ENCODE results near the gene CKS1B.

The CKS1B gene

DNA sequence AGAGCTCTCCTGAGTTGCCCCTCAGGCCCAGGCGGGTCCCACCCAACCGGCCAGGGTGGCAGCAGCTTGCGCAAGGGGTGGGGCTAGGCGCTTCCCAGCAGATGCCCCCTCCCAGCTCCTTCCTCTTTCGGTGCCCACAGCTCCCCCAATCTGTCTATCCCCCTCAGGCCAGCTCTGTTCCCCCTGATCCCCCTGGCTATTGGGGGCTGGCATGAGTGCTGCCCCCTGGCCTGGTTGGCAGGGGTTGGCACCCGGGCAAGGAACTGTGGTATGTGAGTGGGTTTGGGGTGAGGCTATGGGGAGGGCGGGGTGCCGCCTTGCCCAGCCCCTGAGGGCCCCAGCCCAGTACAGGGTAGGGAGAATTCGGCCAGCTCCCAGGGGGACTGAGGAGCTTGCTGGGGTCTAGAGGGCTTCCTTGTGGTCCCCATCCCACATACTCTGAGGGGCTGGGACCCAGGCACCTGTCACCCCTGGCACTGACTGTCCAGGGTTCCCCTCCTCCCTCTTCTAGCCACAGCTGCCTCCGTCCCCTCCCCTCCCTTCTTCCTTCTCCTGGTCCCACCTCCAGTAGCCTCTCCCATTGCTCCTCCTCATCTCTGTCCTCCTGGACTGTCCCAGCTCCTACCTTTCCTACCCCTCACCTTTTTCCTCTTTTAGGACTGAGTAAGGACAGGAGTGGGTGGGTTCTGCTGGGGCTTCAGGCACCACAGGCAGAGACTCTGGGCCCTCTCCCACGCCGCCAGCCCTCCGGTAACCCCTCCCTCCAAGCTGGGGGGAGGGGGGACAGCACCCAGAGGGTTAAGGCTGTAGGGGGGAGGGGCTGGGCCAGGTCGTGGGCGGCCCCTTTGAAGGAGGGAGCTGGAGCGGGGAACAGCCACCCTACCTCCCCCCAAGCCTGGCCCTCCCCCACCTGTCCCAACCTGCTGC is 33.8 kb downstream of the CKS1B start:
- H3K4me1 Mint-ChIP-seq, result peaks cover 68% of the 10 kb centered on the region
- H3K9me3 Mint-ChIP-seq, result no peaks in the 10 kb centered on the region
- H3K4me3 Mint-ChIP-seq, result peak overlapping the region; percentile 94
- peak overlapping the region; percentile 96 for H3K27ac Mint-ChIP-seq
- H3K36me3 Mint-ChIP-seq, result no peaks in the 10 kb centered on the region
- H3K27me3 Mint-ChIP-seq, result no peaks in the 10 kb centered on the region

GRCh38 chr1:155009221-155009711 is 34.8 kb downstream of the CKS1B start:
- Mint-ChIP-seq H3K27me3 (no peaks in the 10 kb centered on the region), H3K4me1 (peaks cover 71% of the 10 kb centered on the region), H3K36me3 (no peaks in the 10 kb centered on the region), H3K4me3 (peak overlapping the region; percentile 94), H3K27ac (peak overlapping the region; percentile 97), H3K9me3 (no peaks in the 10 kb centered on the region)

DNA sequence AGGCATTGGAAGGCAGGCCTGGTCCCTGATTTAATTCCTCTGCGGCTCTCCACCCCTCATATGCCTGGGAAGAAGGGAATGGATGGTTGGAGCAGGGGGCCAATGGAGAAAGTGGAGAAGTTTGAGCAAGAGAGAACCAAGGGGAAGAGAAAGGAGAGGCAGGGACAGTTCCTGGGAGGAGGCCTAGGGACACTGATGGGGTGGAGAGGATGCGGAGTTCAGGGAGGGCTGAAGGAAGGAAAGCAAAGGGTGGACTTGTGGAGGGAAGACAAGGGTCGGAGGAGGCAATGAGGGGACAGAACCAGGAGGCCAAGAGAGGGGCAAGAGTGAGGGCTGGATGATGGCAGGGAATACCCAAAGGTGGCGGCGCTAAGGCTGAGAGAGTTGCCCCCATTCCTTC is 35.3 kb downstream of the CKS1B start:
- H3K9me3 Mint-ChIP-seq, result no peaks in the 10 kb centered on the region
- no peaks in the 10 kb centered on the region for H3K36me3 Mint-ChIP-seq
- peak overlapping the region; percentile 94 for H3K4me3 Mint-ChIP-seq
- H3K4me1 Mint-ChIP-seq, result peaks cover 71% of the 10 kb centered on the region
- H3K27ac Mint-ChIP-seq, result peak overlapping the region; percentile 97
- H3K27me3 Mint-ChIP-seq, result no peaks in the 10 kb centered on the region

DNA sequence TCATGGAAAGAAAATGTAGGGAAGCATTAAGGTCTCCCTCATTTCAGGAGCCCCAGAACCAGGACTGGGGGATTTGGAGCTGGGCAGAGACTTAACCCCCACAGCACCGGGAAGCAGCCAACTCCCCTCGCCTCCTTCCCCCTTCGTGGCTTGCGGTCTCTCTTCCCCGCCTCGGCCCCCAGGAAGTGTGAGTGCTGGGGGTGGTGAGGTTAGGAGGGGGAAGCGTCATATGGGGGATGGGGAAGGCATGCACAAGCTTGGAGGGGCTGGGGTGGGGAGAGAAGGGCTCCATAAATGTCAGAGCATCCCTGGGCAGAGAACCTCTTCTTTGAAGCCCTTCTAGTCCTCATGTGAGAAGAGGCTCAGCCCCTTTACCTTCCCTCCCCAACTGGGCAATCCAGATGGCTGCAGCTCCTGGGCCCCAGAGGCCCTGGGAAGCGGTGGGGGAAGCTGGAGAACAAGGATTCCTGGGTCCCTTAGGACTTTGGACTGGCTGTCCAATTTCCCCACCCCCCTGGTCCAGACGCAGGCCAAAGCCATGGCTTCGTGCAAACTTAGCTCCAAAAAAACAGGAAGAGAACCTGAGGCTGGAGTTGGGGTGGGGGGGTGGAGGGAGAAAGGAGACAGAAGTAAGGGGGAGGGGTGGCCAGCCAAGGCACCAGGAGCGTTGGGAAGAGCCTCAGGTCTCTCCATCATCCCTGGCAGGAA is 35.9 kb downstream of the CKS1B start:
- Mint-ChIP-seq H3K4me1 (peaks cover 69% of the 10 kb centered on the region), H3K27ac (peak overlapping the region; percentile 97), H3K4me3 (peak overlapping the region; percentile 94), H3K36me3 (no peaks in the 10 kb centered on the region), H3K27me3 (no peaks in the 10 kb centered on the region), H3K9me3 (no peaks in the 10 kb centered on the region)

DNA sequence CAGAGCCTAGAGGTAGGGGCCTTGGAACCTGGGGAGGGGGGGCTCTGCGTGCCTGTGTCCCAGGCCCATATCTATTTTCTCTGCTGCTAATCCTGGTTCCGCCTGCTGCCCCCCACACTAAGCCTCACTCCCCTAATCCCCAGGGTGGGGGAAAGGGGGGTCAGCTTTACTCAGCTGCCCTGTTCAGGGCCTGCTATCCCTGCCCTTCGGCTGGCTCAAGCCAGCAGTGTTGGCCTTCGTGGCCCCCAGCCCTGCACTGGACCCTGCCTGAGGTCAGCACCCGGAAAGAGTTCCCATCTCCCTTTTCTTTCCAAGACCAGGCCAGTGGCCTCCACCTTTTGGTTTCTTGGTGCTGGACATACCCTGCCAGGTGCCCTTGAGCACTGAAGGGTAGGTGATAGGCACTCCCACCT is 36.5 kb downstream of the CKS1B start:
- peak overlapping the region; percentile 76 for H3K27ac Mint-ChIP-seq
- H3K9me3 Mint-ChIP-seq, result no peaks in the 10 kb centered on the region
- peak overlapping the region; percentile 94 for H3K4me3 Mint-ChIP-seq
- no peaks in the 10 kb centered on the region for H3K27me3 Mint-ChIP-seq
- peaks cover 2% of the 10 kb centered on the region for H3K36me3 Mint-ChIP-seq
- H3K4me1 Mint-ChIP-seq, result peaks cover 69% of the 10 kb centered on the region

GRCh38 chr1:155011437-155012025 is 37.0 kb downstream of the CKS1B start:
- Mint-ChIP-seq H3K4me1 (peaks cover 69% of the 10 kb centered on the region), H3K27ac (peak overlapping the region; percentile 94), H3K9me3 (no peaks in the 10 kb centered on the region), H3K36me3 (peaks cover 2% of the 10 kb centered on the region), H3K27me3 (no peaks in the 10 kb centered on the region), H3K4me3 (peak overlapping the region; percentile 94)

- Mint-ChIP-seq H3K27ac (peak overlapping the region; percentile 94), H3K36me3 (peaks cover 2% of the 10 kb centered on the region), H3K4me1 (peaks cover 68% of the 10 kb centered on the region), H3K9me3 (no peaks in the 10 kb centered on the region), H3K27me3 (no peaks in the 10 kb centered on the region), H3K4me3 (peak overlapping the region; percentile 71)
Observed at GRCh38 chr1:155012026-155012546, 37.6 kb downstream of the CKS1B start.

- Mint-ChIP-seq H3K27me3 (no peaks in the 10 kb centered on the region), H3K27ac (peak overlapping the region; percentile 86), H3K36me3 (peaks cover 2% of the 10 kb centered on the region), H3K4me3 (peak overlapping the region; percentile 71), H3K4me1 (peaks cover 73% of the 10 kb centered on the region), H3K9me3 (no peaks in the 10 kb centered on the region)
Observed at GRCh38 chr1:155012776-155013602, 38.5 kb downstream of the CKS1B start.

DNA sequence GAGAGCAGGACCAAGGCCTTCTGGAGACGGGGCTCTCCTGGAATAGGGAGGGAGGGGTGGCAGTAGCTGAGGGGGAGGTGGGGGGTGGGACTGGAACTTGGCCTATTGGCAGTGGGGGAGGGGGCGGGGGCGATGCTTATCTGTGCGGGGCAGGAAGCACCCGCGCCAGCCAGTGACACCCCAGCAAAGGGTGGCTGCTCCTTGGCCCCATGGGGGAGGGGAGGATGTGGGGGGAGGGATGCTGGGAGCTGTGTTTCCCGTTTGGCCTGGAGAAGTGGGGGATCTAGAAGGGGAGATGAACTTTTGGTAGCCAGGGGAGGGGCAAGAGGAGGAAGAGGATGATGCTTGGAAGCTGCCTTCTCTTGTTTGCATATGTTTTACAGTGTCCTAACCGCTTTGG is 39.2 kb downstream of the CKS1B start:
- H3K36me3 Mint-ChIP-seq, result peaks cover 2% of the 10 kb centered on the region
- no peaks in the 10 kb centered on the region for H3K27me3 Mint-ChIP-seq
- peaks cover 68% of the 10 kb centered on the region for H3K4me1 Mint-ChIP-seq
- no peaks in the 10 kb centered on the region for H3K9me3 Mint-ChIP-seq
- peak overlapping the region; percentile 71 for H3K4me3 Mint-ChIP-seq
- H3K27ac Mint-ChIP-seq, result peak overlapping the region; percentile 68

GRCh38 chr1:155014709-155015508 is 40.4 kb downstream of the CKS1B start:
- Mint-ChIP-seq H3K4me1 (peaks cover 76% of the 10 kb centered on the region), H3K27me3 (no peaks in the 10 kb centered on the region), H3K4me3 (peak overlapping the region; percentile 15), H3K36me3 (peaks cover 2% of the 10 kb centered on the region), H3K27ac (no peak overlapping the region), H3K9me3 (no peaks in the 10 kb centered on the region)

- peak overlapping the region; percentile 81 for H3K27ac Mint-ChIP-seq
- peaks cover 2% of the 10 kb centered on the region for H3K36me3 Mint-ChIP-seq
- H3K9me3 Mint-ChIP-seq, result no peaks in the 10 kb centered on the region
- no peaks in the 10 kb centered on the region for H3K27me3 Mint-ChIP-seq
- H3K4me1 Mint-ChIP-seq, result peaks cover 76% of the 10 kb centered on the region
- H3K4me3 Mint-ChIP-seq, result peak overlapping the region; percentile 58
Observed at GRCh38 chr1:155015527-155016230, 41.2 kb downstream of the CKS1B start.

DNA sequence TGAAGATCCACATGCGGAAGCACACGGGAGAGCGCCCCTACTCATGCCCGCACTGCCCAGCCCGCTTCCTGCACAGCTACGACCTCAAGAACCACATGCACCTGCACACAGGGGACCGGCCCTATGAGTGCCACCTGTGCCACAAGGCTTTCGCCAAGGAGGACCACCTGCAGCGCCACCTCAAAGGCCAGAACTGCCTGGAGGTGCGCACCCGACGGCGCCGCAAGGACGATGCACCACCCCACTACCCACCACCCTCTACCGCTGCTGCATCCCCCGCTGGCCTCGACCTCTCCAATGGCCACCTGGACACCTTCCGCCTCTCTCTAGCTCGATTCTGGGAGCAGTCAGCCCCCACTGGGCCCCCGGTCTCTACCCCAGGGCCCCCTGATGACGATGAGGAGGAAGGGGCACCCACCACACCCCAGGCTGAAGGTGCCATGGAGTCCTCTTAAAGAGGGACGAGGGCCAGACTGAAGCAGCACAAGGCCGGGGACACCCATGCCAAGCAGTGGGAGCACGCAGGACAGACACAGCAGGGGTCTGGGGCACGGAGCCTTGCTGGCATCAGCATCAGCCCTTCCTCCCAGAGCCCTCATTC is 41.9 kb downstream of the CKS1B start:
- Mint-ChIP-seq H3K36me3 (peaks cover 2% of the 10 kb centered on the region), H3K4me3 (peak overlapping the region; percentile 73), H3K27me3 (no peaks in the 10 kb centered on the region), H3K4me1 (peaks cover 71% of the 10 kb centered on the region), H3K27ac (peak overlapping the region; percentile 81), H3K9me3 (no peaks in the 10 kb centered on the region)

Measured in activated naive CD4-positive, alpha-beta T cell treated with anti-CD3 and anti-CD28 coated beads, Interleukin-2, amount 50 U/mL, for 24 hours (primary cell).